Small intestine (tissue), 7 donors: ENCODE data around the gene FGF12. TPM values are rescaled to one million over a fixed set of nuclear protein-coding genes. Genes with fewer than 3 reads are reported as not detected.

ENCODE experiments used
- DNase-seq, 2 donors: peaks; one replicate each; pipeline versions ENCODE4 v3.0.0 to v3.0.0-alpha.2; 2013
- FAIRE-seq: peaks from 2 replicates; lab custom pipeline; 2012; peaks lifted over from hg19 to GRCh38; lab: Jason Lieb, UNC
- H3K27ac ChIP-seq, 3 donors: one replicate each; pipeline ENCODE4 v1.5.1; 2013; ENCODE audit warnings: low read length in 2 of 3, mild to moderate bottlenecking in 2 of 3, control low read depth in 1 of 3, inconsistent platforms in 1 of 3, low read depth in 1 of 3, moderate library complexity in 1 of 3
- H3K27me3 ChIP-seq, 3 donors: one replicate each; pipeline ENCODE4 v1.6.1; 2013; ENCODE audit warnings: low read length in 3 of 3, inconsistent platforms in 1 of 3; ENCODE audit not compliant: control insufficient read depth in 3 of 3, insufficient read depth in 3 of 3
- H3K36me3 ChIP-seq, 3 donors: one replicate each; pipeline ENCODE4 v1.6.1; 2013; ENCODE audit warnings: low read length in 3 of 3, inconsistent platforms in 1 of 3, low read depth in 1 of 3, mild to moderate bottlenecking in 1 of 3, moderate library complexity in 1 of 3; ENCODE audit not compliant: control insufficient read depth in 3 of 3, insufficient read depth in 2 of 3
- H3K4me1 ChIP-seq, 3 donors: one replicate each; pipeline ENCODE4 v1.6.1; 2013; ENCODE audit warnings: low read length in 2 of 3, inconsistent platforms in 1 of 3, low read depth in 1 of 3, mild to moderate bottlenecking in 1 of 3, moderate library complexity in 1 of 3; ENCODE audit not compliant: control insufficient read depth in 3 of 3, insufficient read depth in 2 of 3
- H3K4me3 ChIP-seq, 3 donors: one replicate each; pipeline ENCODE4 v1.5.1; 2013; ENCODE audit warnings: low read length in 3 of 3, control low read depth in 1 of 3, inconsistent platforms in 1 of 3, low read depth in 1 of 3, mild to moderate bottlenecking in 1 of 3, moderate library complexity in 1 of 3
- H3K9me3 ChIP-seq, 2 donors: one replicate each; pipeline ENCODE4 v1.6.1; 2013; ENCODE audit warnings: low read depth in 1 of 2, low read length in 1 of 2; ENCODE audit not compliant: control insufficient read depth in 2 of 2, insufficient read depth in 1 of 2
- WGBS, 3 donors: extraction: QIAGEN DNeasy Blood & Tissue Kit; methylation state at CpG; one replicate each; pipeline ENCODE4 v1.1.7; 2013; 5-methylcytosine and 5-hydroxymethylcytosine counted together
- polyA plus RNA-seq, 4 donors: library from polyadenylated mRNA; stranded (reverse) in 3 of 4; unstranded in 1 of 4; fragments of 200-250 nt in 3 of 4; fragments of 120-200 nt in 1 of 4; gene quantifications; one replicate each; pipeline versions ENCODE4 v1.2.1 to v1.2.3, GENCODE V29; 2013
- donor health status: healthy with polysubstance abuse.
- donor health status: control.
- donor health status: control.
- donor health status: Bipolar disorder and iron deficiency.
- donor health status: healthy.

Gene FGF12
- polyA plus RNA-seq, 4 donors, result 0.39 to 1.1 (median 0.43) TPM; not detected in 1

- no peak overlapping the region for H3K27ac ChIP-seq
- FAIRE-seq (no peak), DNase-seq (no peak)
- no peaks in the 10 kb centered on the region for H3K27me3 ChIP-seq
- no peak overlapping the region for H3K4me3 ChIP-seq
- no peaks in the 10 kb centered on the region for H3K4me1 ChIP-seq
- 77 to 88% (median 86%) methylated on average over 4 of the region's 4 CpGs for WGBS, 3 donors
- no peaks in the 10 kb centered on the region for H3K36me3 ChIP-seq
- H3K9me3 ChIP-seq, result no peaks in the 10 kb centered on the region
Observed at GRCh38 chr3:192174283-192174682, 553.1 kb downstream of the FGF12 start.

DNA sequence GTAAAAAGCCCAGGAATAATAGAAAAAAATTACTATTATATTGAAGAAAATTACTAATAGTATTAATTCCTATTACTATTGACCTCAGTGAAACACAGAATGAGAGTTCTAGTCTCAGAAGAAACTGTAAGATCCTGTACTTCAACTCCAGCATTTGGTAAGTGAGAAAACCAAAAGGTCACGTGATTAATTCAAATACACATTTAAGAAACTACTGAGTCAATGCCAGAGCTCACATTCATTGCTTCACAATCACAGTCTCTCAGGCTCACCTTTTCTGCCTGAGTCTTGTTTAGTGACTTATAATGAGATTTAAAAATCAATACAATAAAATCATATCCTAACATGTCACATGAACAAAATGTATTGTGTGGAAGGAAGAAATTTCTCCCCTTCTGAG, 556.1 kb downstream of the FGF12 start:
- DNase-seq (no peak), FAIRE-seq (no peak)
- Histone ChIP-seq H3K4me1 (no peaks in the 10 kb centered on the region), H3K36me3 (no peaks in the 10 kb centered on the region), H3K9me3 (no peaks in the 10 kb centered on the region), H3K27me3 (no peaks in the 10 kb centered on the region), H3K4me3 (no peak overlapping the region), H3K27ac (no peak overlapping the region)
- 49 to 85% (median 53%) methylated on average over 1 of the region's 1 CpG for WGBS, 3 donors

DNA sequence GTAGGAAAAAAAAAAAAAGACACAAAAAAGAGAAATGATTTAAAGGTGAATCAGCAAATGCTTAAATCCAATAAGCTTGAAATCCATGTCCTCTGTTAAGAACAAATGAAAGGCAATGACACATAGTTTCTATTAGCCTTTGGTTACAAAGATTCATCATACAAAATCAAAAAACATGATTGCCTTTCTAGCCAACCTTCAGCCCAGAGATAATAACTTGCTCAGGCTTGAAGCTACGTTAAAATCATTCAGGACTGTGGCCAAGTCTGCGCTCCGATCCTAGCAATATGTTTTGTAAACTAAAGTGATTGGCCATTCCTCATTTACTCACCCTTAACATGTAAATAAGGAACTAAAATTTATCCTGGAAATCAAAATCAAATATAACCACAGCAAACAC, 556.7 kb downstream of the FGF12 start:
- no peaks in the 10 kb centered on the region for H3K36me3 ChIP-seq
- FAIRE-seq, result no peak
- 68 to 69% (median 69%) methylated on average over 3 of the region's 3 CpGs for WGBS, 3 donors

DNA sequence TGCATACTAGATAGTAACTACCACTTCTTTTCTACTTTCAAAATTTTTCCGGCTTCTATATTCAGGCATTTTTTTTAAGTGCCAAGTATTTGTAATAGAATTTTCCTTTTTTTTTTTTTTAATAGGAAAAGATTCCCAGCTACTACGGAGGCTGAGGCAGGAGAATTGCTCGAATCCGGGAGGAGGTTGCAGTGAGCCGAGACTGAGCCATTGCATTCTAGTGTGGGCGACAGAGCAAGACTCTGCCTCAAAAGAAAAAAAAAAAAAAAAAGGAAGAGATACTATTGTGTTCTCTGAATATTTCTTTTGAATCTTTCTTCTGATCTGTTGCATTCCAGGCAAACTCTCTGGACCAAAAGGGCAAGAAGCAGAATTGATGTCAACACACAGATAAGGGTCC, 557.3 kb downstream of the FGF12 start:
- Histone ChIP-seq H3K4me3 (no peak overlapping the region), H3K36me3 (no peaks in the 10 kb centered on the region), H3K9me3 (no peaks in the 10 kb centered on the region), H3K4me1 (no peaks in the 10 kb centered on the region), H3K27me3 (no peaks in the 10 kb centered on the region), H3K27ac (no peak overlapping the region)
- WGBS, 3 donors, result 84 to 88% (median 86%) methylated on average over 6 of the region's 6 CpGs
- FAIRE-seq (no peak), DNase-seq (no peak)

More for the DNA sequence above, 556.7 kb downstream of the FGF12 start:
- no peaks in the 10 kb centered on the region for H3K27me3 ChIP-seq
- H3K4me1 ChIP-seq, result no peaks in the 10 kb centered on the region
- no peak overlapping the region for H3K4me3 ChIP-seq
- H3K27ac ChIP-seq, result no peak overlapping the region
- DNase-seq, result no peak
- H3K9me3 ChIP-seq, result no peaks in the 10 kb centered on the region

- no peaks in the 10 kb centered on the region for H3K4me1 ChIP-seq
- WGBS, 3 donors, result 60 to 76% (median 64%) methylated on average over 4 of the region's 4 CpGs
- no peak overlapping the region for H3K4me3 ChIP-seq
- no peak for DNase-seq
- FAIRE-seq, result no peak
- H3K9me3 ChIP-seq, result no peaks in the 10 kb centered on the region
- H3K27me3 ChIP-seq, result no peaks in the 10 kb centered on the region
- no peak overlapping the region for H3K27ac ChIP-seq
- no peaks in the 10 kb centered on the region for H3K36me3 ChIP-seq
Observed at GRCh38 chr3:192169332-192169915, 557.9 kb downstream of the FGF12 start.

GRCh38 chr3:192168202-192168601, 559.1 kb downstream of the FGF12 start:
- Histone ChIP-seq H3K4me1 (no peaks in the 10 kb centered on the region), H3K4me3 (no peak overlapping the region), H3K27me3 (no peaks in the 10 kb centered on the region), H3K27ac (no peak overlapping the region), H3K9me3 (no peaks in the 10 kb centered on the region), H3K36me3 (no peaks in the 10 kb centered on the region)
- FAIRE-seq, result no peak
- no peak for DNase-seq

DNA sequence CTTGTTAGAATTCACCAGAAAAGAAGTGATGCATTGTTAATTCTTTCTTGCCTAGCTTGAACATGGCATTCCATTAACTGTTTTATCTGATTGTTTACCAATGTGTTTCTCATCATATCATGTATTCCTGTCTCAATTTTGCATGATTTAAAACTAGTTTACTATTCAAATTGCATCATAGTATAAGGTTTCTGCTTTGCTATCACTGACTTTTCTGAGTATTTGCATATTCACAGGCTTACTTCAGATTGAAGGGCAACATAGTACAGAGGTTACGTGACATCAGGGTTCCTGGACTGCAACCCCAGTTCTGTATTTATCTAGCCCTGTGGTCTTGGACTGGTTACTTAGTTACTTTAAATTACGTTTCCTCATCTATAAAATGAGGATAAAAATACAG, 561.8 kb downstream of the FGF12 start:
- no peak overlapping the region for H3K4me3 ChIP-seq
- no peak for FAIRE-seq
- 36 to 69% (median 49%) methylated on average over 2 of the region's 2 CpGs for WGBS, 3 donors

GRCh38 chr3:192161661-192162060, 565.7 kb downstream of the FGF12 start:
- DNase-seq (no peak), FAIRE-seq (no peak)
- no peaks in the 10 kb centered on the region for H3K36me3 ChIP-seq
- H3K27ac ChIP-seq, result no peak overlapping the region
- H3K9me3 ChIP-seq, result no peaks in the 10 kb centered on the region
- 70 to 81% (median 72%) methylated on average over 1 of the region's 1 CpG for WGBS, 3 donors
- no peak overlapping the region for H3K4me3 ChIP-seq
- H3K4me1 ChIP-seq, result no peaks in the 10 kb centered on the region
- H3K27me3 ChIP-seq, result no peaks in the 10 kb centered on the region

More for the DNA sequence above, 561.8 kb downstream of the FGF12 start:
- Histone ChIP-seq H3K36me3 (no peaks in the 10 kb centered on the region), H3K27me3 (no peaks in the 10 kb centered on the region), H3K9me3 (no peaks in the 10 kb centered on the region), H3K4me1 (no peaks in the 10 kb centered on the region), H3K27ac (no peak overlapping the region)
- DNase-seq, result no peak

- DNase-seq (no peak), FAIRE-seq (no peak)
- Histone ChIP-seq H3K4me3 (no peak overlapping the region), H3K27ac (no peak overlapping the region), H3K4me1 (no peaks in the 10 kb centered on the region), H3K36me3 (no peaks in the 10 kb centered on the region), H3K27me3 (no peaks in the 10 kb centered on the region), H3K9me3 (no peaks in the 10 kb centered on the region)
- WGBS, 3 donors, result 34 to 58% (median 52%) methylated on average over 1 of the region's 1 CpG
Observed at GRCh38 chr3:192156382-192156781, 571.0 kb downstream of the FGF12 start.
